ENCODE results near the gene TRAPPC14. TPM values are rescaled to one million over a fixed set of nuclear protein-coding genes. Genes with fewer than 3 reads are reported as not detected.

TRAPPC14 gene
- polyA plus RNA-seq, 1 experiment, result 5.8 TPM

DNA sequence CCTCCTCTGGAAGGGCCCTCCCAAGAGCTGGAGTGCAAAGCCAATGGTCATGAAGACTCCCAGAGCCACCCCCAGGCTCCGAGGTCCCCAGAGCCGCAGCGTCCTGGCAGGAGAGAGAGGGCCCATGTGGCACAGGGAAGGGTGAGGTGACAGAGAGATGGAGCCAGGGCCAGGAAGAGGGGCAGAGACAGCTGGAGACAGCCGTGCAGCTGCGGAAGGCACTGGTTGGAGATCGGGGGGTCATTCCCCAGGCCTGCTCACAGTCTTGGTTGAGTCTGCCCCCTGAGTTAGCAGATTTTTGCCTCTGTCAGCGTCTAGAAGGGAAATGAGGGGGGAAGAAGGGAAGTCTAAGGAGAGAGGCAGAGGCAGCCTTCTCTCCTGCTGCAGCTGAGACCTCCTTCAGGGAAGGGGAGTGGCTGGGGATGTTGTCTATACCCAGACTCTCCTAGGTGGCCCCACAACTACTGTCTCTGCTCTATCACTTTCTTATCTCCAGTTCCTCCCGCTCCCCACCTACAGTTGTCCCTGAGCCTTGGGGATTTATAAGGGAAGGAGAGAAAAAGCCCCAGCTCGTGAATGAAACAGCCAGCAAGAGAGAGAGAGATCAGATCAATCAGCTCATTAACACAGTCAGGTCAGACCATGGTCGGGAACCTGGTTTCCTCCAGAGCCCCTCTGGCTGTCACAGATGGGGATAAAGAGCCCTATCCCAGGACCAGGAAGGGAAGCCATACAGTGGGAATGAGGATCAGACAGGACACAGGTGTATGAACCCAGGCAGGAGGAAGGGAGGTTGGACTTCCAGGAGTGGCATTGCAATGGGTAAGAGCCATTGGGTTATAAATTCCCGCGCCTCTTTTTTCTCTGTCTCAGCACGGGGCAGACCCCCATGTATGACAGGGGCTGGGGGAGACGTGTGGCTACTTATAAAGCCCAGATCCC is 8.7 kb upstream of the TRAPPC14 start:
- ChIA-PET CTCF (interaction anchor here (0.6 to 5.0 kb wide), 4 partner anchors 10 to 150 kb away, joined by 3 to 22 read pairs (median 4); partner anchors contain the start of genes GPC2 and STAG3), POLR2A (no interaction called here)
- H3K4me3 ChIP-seq (ENCODE audit: low read depth, low read length), result peak overlapping the region; percentile 42; the same call in 1 of the 2 replicates
- no peaks in the 10 kb centered on the region for H3K36me3 ChIP-seq (ENCODE audit: control insufficient read depth, insufficient read depth, low read length)
- no peaks in the 10 kb centered on the region for H3K27me3 ChIP-seq (ENCODE audit: control insufficient read depth, insufficient read depth, low read length)
- DNase-seq (ENCODE audit: low read depth), result no peak
- TF ChIP-seq, protein P1, sequence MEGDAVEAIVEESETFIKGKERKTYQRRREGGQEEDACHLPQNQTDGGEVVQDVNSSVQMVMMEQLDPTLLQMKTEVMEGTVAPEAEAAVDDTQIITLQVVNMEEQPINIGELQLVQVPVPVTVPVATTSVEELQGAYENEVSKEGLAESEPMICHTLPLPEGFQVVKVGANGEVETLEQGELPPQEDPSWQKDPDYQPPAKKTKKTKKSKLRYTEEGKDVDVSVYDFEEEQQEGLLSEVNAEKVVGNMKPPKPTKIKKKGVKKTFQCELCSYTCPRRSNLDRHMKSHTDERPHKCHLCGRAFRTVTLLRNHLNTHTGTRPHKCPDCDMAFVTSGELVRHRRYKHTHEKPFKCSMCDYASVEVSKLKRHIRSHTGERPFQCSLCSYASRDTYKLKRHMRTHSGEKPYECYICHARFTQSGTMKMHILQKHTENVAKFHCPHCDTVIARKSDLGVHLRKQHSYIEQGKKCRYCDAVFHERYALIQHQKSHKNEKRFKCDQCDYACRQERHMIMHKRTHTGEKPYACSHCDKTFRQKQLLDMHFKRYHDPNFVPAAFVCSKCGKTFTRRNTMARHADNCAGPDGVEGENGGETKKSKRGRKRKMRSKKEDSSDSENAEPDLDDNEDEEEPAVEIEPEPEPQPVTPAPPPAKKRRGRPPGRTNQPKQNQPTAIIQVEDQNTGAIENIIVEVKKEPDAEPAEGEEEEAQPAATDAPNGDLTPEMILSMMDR (IDR thresholded peaks at IDR 0.05; ENCODE audit: insufficient read depth, low read depth, low read length), result no peak

DNA sequence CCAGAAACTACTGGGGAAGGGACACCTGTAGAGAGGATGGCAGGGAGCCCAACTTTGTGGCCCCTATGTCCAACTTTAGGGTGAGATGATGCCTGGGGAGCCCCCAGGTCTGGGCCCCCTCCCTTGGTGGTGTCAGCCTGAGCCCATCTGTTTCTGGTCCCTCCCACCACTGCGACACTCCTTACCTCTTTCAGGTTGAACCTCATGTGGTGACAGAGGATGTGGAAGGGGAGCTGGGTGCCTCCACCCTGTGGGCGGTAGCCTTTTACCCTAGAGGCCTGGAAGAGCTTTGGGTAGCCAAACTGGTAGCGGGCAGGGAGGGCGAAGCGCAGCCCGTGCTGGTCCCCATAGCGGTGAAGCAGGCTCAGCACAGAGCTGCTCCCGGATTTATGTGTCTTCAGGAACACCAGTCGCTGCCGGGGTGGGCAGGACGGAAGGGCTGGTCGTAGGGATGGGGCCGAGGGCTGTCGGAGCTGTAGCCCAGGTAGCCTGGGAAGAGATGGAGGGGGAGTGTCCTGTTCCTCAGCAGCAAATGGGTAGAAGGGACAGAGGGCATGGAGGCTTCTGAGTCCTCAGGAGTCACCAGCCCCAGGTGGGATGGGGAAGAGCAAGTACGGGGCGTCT is 7.9 kb upstream of the TRAPPC14 start:
- POLR2A ChIA-PET, result no interaction called here
- CTCF ChIA-PET, result interaction anchor here (0.8 to 5.0 kb wide), 2 partner anchors 10 to 35 kb away, joined by 3 to 22 read pairs; no protein-coding TSS in a partner anchor
- DNase-seq (ENCODE audit: low read depth), result no peak
- TF ChIP-seq, protein P1 (IDR thresholded peaks at IDR 0.05; ENCODE audit: insufficient read depth, low read depth, low read length), result no peak
- H3K4me3 ChIP-seq (ENCODE audit: low read depth, low read length), result no peak overlapping the region
- no peaks in the 10 kb centered on the region for H3K36me3 ChIP-seq (ENCODE audit: control insufficient read depth, insufficient read depth, low read length)
- H3K27me3 ChIP-seq (ENCODE audit: control insufficient read depth, insufficient read depth, low read length), result no peaks in the 10 kb centered on the region

DNA sequence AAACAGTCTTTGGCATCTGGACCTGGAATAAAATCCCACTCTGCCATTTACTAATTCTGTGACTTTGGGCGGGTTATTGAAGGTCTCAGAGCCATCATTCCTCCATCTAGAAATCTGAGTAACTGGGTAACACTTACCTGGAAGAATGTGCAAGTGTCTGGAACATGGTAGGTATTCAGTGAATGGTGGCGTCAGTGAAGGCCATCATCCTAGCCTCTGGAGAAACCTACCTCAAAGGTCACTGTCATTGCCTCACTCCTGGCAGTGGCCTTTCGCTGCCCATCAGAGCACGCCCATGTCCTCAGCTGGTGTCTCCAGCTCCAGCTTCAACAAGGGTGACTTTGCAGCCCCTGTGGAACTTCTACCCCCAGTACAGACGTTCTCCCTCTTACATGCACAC is 5.3 kb upstream of the TRAPPC14 start:
- TF ChIP-seq, protein P1 (IDR thresholded peaks at IDR 0.05; ENCODE audit: insufficient read depth, low read depth, low read length), result no peak
- POLR2A ChIA-PET, result no interaction called here
- Histone ChIP-seq H3K36me3 (ENCODE audit: control insufficient read depth, insufficient read depth, low read length) (no peaks in the 10 kb centered on the region), H3K27me3 (ENCODE audit: control insufficient read depth, insufficient read depth, low read length) (no peaks in the 10 kb centered on the region), H3K4me3 (ENCODE audit: low read depth, low read length) (no peak overlapping the region)
- CTCF ChIA-PET, result interaction anchor here (1.3 kb wide), 1 partner anchor 31 kb away, joined by 4 read pairs; no protein-coding TSS in a partner anchor
- no peak for DNase-seq (ENCODE audit: low read depth)

DNA sequence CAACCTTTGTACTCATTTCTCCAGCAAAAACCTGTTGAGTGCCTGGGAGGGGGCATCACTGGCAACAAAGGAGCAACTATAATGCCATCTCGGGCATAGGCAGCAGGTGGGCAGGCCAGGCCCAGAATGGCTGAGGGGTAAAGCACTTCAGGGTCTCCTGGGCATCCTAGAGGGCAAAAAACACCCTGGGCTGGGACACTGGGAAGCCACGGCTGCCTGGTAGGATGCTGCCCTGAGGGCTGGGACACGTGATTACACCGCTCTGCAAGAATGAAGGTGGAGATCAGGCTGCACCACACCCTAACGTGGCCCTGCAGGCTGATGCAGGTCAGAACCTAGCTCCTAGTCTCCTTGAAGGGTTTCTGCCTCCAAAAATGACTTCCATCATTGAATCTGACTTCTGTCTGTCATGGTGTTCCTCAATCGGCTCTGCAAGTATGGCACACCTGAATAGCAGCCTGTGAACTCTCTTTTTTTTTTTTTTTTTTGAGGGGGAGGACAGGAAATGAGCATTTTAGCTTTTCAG is 4.5 kb upstream of the TRAPPC14 start:
- Histone ChIP-seq H3K27me3 (ENCODE audit: control insufficient read depth, insufficient read depth, low read length) (no peaks in the 10 kb centered on the region), H3K4me3 (ENCODE audit: low read depth, low read length) (no peak overlapping the region), H3K36me3 (ENCODE audit: control insufficient read depth, insufficient read depth, low read length) (no peaks in the 10 kb centered on the region)
- TF ChIP-seq, protein P1 (IDR thresholded peaks at IDR 0.05; ENCODE audit: insufficient read depth, low read depth, low read length), result no peak
- ChIA-PET CTCF (interaction anchor here (1.0 to 1.3 kb wide), 2 partner anchors 30 to 44 kb away, joined by 3 to 4 read pairs; no protein-coding TSS in a partner anchor), POLR2A (no interaction called here)
- no peak for DNase-seq (ENCODE audit: low read depth)

DNA sequence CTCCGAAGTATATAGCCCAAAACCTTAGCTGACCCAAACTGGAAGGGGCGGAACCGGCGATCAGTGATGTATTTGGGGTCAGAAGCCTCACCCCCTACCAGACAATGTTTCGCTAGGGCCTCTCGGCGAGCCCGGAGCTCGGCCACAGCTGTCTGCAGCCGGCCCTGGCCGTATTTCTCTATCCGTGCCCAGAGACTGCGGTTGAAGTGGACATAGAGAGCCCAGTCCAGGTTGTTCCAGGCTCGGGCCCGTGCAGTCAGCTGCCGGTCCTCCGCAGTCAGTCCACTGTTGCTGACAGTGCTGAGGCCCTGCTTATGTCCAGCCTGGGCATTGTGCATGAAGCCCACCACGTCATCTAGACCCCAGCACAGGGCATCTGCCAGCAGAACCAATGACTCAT is 1.5 kb upstream of the TRAPPC14 start:
- CTCF ChIA-PET, result interaction anchor here (1.6 kb wide), 1 partner anchor 27 kb away, joined by 4 read pairs; no protein-coding TSS in a partner anchor
- no peak overlapping the region for H3K4me3 ChIP-seq (ENCODE audit: low read depth, low read length)
- POLR2A ChIA-PET, result no interaction called here
- no peak for DNase-seq (ENCODE audit: low read depth)
- TF ChIP-seq, protein P1 (IDR thresholded peaks at IDR 0.05; ENCODE audit: insufficient read depth, low read depth, low read length), result no peak
- no peaks in the 10 kb centered on the region for H3K27me3 ChIP-seq (ENCODE audit: control insufficient read depth, insufficient read depth, low read length)
- peaks cover 9% of the 10 kb centered on the region for H3K36me3 ChIP-seq (ENCODE audit: control insufficient read depth, insufficient read depth, low read length)

All from BJ (cell line).